Body of pancreas (tissue), 4 donors: ENCODE data around the gene EYS. TPM values are rescaled to one million over a fixed set of nuclear protein-coding genes. Genes with fewer than 3 reads are reported as not detected.
A peak's percentile ranks its signal among the peaks of the same experiment; 100 is the strongest.

ENCODE experiments used
- ATAC-seq: fragments of 150-250 bp; one replicate; pipeline ENCODE4 v1.9.1; 2016
- DNase-seq, 4 donors: peaks; one replicate each; pipeline ENCODE4 v3.0.0-alpha.2; 2019
- H3K27ac ChIP-seq, 4 donors: fragments of 200-600 bp; sonication (generic); 1 replicate in 3 of 4; 2 replicates in 1 of 4; pipeline versions ENCODE4 v1.5.1 to v1.6.1; 2016 to 2019; ENCODE audit warnings: mild to moderate bottlenecking in 1 of 4, mixed read lengths in 1 of 4, moderate library complexity in 1 of 4
- H3K27me3 ChIP-seq, 2 donors: fragments of 200-600 bp; sonication (generic); one replicate each; pipeline ENCODE4 v1.6.0; 2016; ENCODE audit warnings: mild to moderate bottlenecking in 1 of 2
- H3K36me3 ChIP-seq, 2 donors: fragments of 200-600 bp; sonication (generic); replicated peaks in 1 of 2; 2 replicates each; pipeline ENCODE4 v1.5.1; 2016; ENCODE audit warnings: low read depth in 2 of 2; ENCODE audit not compliant: insufficient read depth in 1 of 2
- H3K4me1 ChIP-seq: fragments of 200-600 bp; sonication (generic); one replicate; pipeline ENCODE4 v1.6.0; 2016
- H3K4me3 ChIP-seq, 2 donors: fragments of 200-600 bp; sonication (generic); 1 replicate in 1 of 2; 2 replicates in 1 of 2; pipeline ENCODE4 v1.5.1; 2016 to 2019
- H3K9me3 ChIP-seq, 3 donors: fragments of 200-600 bp; sonication (generic); 1 replicate in 2 of 3; 2 replicates in 1 of 3; pipeline ENCODE4 v1.5.1; 2016
- CTCF ChIP-seq, 7 experiments: fragments of 450-650 bp in 4 of 7; fragments of 200-600 bp in 3 of 7; sonication (generic) in 3 of 7; IDR thresholded peaks; one replicate each; pipeline ENCODE4 v1.5.1; 2016 to 2019; ENCODE audit warnings: antibody characterized with exemption in 7 of 7
- POLR2A ChIP-seq, 3 donors: fragments of 450-650 bp; IDR thresholded peaks; one replicate each; pipeline ENCODE4 v1.6.1; 2016; ENCODE audit warnings: antibody characterized with exemption in 3 of 3, mild to moderate bottlenecking in 2 of 3
- WGBS, 2 donors: methylation state at CpG; one replicate each; pipeline ENCODE4 v1.1.5; 2017; 5-methylcytosine and 5-hydroxymethylcytosine counted together
- intact Hi-C: fragments of 100-400 bp; cut with DNase I; formaldehyde crosslinking; loops from one replicate; pipeline ENCODE4 v1.15.1; 2023
- total RNA-seq, 2 donors: library from RNA; depleted of rRNA; stranded (reverse); fragments of >200 nt; gene quantifications; one replicate each; pipeline ENCODE4 v1.1.0, GENCODE V29; 2016

Gene EYS
- total RNA-seq, 2 donors from 2014 or later = 0.26 TPM; not detected in 1

DNA sequence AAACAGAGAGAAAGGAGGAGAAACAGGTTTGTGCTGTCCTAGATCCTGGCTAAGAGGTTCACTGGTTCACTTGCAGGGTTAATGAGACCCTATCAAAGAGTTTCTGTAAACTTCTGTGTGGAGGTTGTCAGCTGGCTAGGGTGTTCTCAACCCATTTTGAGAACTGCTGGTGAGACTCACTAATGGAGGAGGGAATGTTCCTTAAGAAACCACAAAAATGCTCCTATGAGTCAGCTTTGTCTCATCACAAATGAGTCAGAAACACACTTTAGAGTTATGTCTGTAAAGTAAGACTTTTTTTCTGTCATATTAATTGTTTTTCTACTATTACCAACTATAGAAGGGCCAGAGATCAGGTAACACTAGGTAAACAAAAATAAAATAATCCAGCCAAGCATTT is 1187.0 kb downstream of the EYS start:
- ATAC-seq (peak; percentile 47), DNase-seq (no peak)
- Histone ChIP-seq H3K36me3 (no peaks in the 10 kb centered on the region), H3K4me1 (no peaks in the 10 kb centered on the region), H3K4me3 (no peak overlapping the region), H3K27ac (no peak overlapping the region), H3K27me3 (no peaks in the 10 kb centered on the region), H3K9me3 (no peaks in the 10 kb centered on the region)
- TF ChIP-seq CTCF (IDR thresholded peaks at IDR 0.05) = no peak
- TF ChIP-seq POLR2A (IDR thresholded peaks at IDR 0.05) = no peak
- intact Hi-C loops = no loop called here

GRCh38 chr6:64516393-64516792 is 1190.6 kb downstream of the EYS start:
- H3K36me3 ChIP-seq = no peaks in the 10 kb centered on the region
- no peaks in the 10 kb centered on the region for H3K9me3 ChIP-seq
- H3K27me3 ChIP-seq = no peaks in the 10 kb centered on the region
- no peak overlapping the region for H3K4me3 ChIP-seq
- H3K4me1 ChIP-seq = no peaks in the 10 kb centered on the region
- intact Hi-C loops = no loop called here
- TF ChIP-seq CTCF (IDR thresholded peaks at IDR 0.05) (no peak), POLR2A (IDR thresholded peaks at IDR 0.05) (no peak)
- no peak for DNase-seq
- H3K27ac ChIP-seq = no peak overlapping the region
- ATAC-seq = no peak
- WGBS, 2 donors = 33 to 37% methylated on average over 1 of the region's 1 CpG

GRCh38 chr6:64507661-64508060 is 1199.4 kb downstream of the EYS start:
- H3K27me3 ChIP-seq = no peaks in the 10 kb centered on the region
- WGBS, 2 donors = 49 to 54% methylated on average over 3 of the region's 3 CpGs
- no peaks in the 10 kb centered on the region for H3K9me3 ChIP-seq
- no peaks in the 10 kb centered on the region for H3K36me3 ChIP-seq
- H3K4me1 ChIP-seq = peaks cover 8% of the 10 kb centered on the region
- intact Hi-C loops = no loop called here
- ATAC-seq (no peak), DNase-seq (no peak)
- H3K27ac ChIP-seq = no peak overlapping the region
- TF ChIP-seq CTCF (IDR thresholded peaks at IDR 0.05) (no peak), POLR2A (IDR thresholded peaks at IDR 0.05) (no peak)
- H3K4me3 ChIP-seq = no peak overlapping the region

- WGBS, 2 donors = 33 to 44% methylated on average over 4 of the region's 4 CpGs
- no peak for TF ChIP-seq POLR2A (IDR thresholded peaks at IDR 0.05)
- TF ChIP-seq CTCF (IDR thresholded peaks at IDR 0.05) = peak in 1 of 7 experiments; percentile 15
- H3K36me3 ChIP-seq = no peaks in the 10 kb centered on the region
- ATAC-seq (no peak), DNase-seq (no peak)
- H3K4me1 ChIP-seq = peaks cover 8% of the 10 kb centered on the region
- intact Hi-C loops = no loop called here
- no peak overlapping the region for H3K4me3 ChIP-seq
- no peak overlapping the region for H3K27ac ChIP-seq
- no peaks in the 10 kb centered on the region for H3K27me3 ChIP-seq
- H3K9me3 ChIP-seq = no peaks in the 10 kb centered on the region
Measured at GRCh38 chr6:64505312-64505711, 1201.7 kb downstream of the EYS start.

- H3K4me1 ChIP-seq = peaks cover 8% of the 10 kb centered on the region
- H3K36me3 ChIP-seq = no peaks in the 10 kb centered on the region
- H3K27ac ChIP-seq = no peak overlapping the region
- H3K27me3 ChIP-seq = no peaks in the 10 kb centered on the region
- H3K9me3 ChIP-seq = no peaks in the 10 kb centered on the region
- DNase-seq (peak in 1 of 4 donors; percentile 10), ATAC-seq (peak; percentile 53)
- 31 to 35% methylated on average over 2 of the region's 2 CpGs for WGBS, 2 donors
- TF ChIP-seq CTCF (IDR thresholded peaks at IDR 0.05) = no peak
- no peak for TF ChIP-seq POLR2A (IDR thresholded peaks at IDR 0.05)
- intact Hi-C loops = no loop called here
- H3K4me3 ChIP-seq = no peak overlapping the region
Measured at GRCh38 chr6:64504503-64504902, 1202.5 kb downstream of the EYS start.
